Peyer's patch (tissue), 4 donors: ENCODE results near the gene PANX2.

Experiments
- CTCF ChIP-seq, 6 experiments: fragments of 450-650 bp in 4 of 6; fragments of 200-600 bp in 2 of 6; sonication (generic) in 1 of 6; IDR thresholded peaks; one replicate each; pipeline ENCODE4 v1.5.1; 2017 to 2019; ENCODE audit warnings: antibody characterized with exemption in 6 of 6, mild to moderate bottlenecking in 3 of 6, moderate library complexity in 1 of 6
- POLR2A ChIP-seq, 2 donors: fragments of 450-650 bp; IDR thresholded peaks; one replicate each; pipeline ENCODE4 v1.5.1; 2017; ENCODE audit warnings: antibody characterized with exemption in 2 of 2, mild to moderate bottlenecking in 2 of 2, moderate library complexity in 2 of 2

- peak in 5 of 6 experiments; percentile 1 to 20 (median 15) for TF ChIP-seq CTCF (IDR thresholded peaks at IDR 0.05)
- TF ChIP-seq POLR2A (IDR thresholded peaks at IDR 0.05) = no peak
Measured at GRCh38 chr22:50206599-50206998, 36.1 kb downstream of the PANX2 start.
